Right cardiac atrium (tissue), 5 donors: ENCODE measurements around the gene RHOH. TPM values are rescaled to one million over a fixed set of nuclear protein-coding genes. Genes with fewer than 3 reads are reported as not detected.

Experiments
- ATAC-seq, 2 donors: fragments of 200-7000 bp; cut with Tn5 transposase; one replicate each; pipeline versions ENCODE4 v1.8.0 to v1.9.1; 2020; ENCODE audit warnings: moderate library complexity in 2 of 2, mild to moderate bottlenecking in 1 of 2
- DNase-seq, 3 donors: peaks; one replicate each; pipeline ENCODE4 v3.0.0-alpha.2; 2020
- H3K27ac ChIP-seq: one replicate; pipeline ENCODE4 v1.5.1; 2013; ENCODE audit warnings: mild to moderate bottlenecking, low read length, control low read depth, moderate library complexity
- H3K27me3 ChIP-seq: one replicate; pipeline ENCODE4 v1.6.1; 2013; ENCODE audit not compliant: control insufficient read depth, insufficient read depth
- H3K4me1 ChIP-seq: one replicate; pipeline ENCODE4 v1.6.1; 2013; ENCODE audit warnings: low read length; ENCODE audit not compliant: control insufficient read depth, insufficient read depth
- H3K4me3 ChIP-seq: one replicate; pipeline ENCODE4 v1.5.1; 2013; ENCODE audit warnings: low read length, control low read depth
- H3K9me3 ChIP-seq: one replicate; pipeline ENCODE4 v1.6.1; 2013; ENCODE audit warnings: low read length; ENCODE audit not compliant: control insufficient read depth
- WGBS: extraction: QIAGEN DNeasy Blood & Tissue Kit; methylation state at CpG from one replicate; pipeline ENCODE4 v1.1.7; 2013; 5-methylcytosine and 5-hydroxymethylcytosine counted together
- intact Hi-C, 4 donors: fragments of 100-400 bp; cut with DNase I; formaldehyde crosslinking; loops; one replicate each; pipeline versions ENCODE4 v1.11.0 to v1.14.0; 2022 to 2023
- polyA plus RNA-seq: library from polyadenylated mRNA; stranded (reverse); fragments of 200-250 nt; gene quantifications from one replicate; pipeline ENCODE4 v1.2.3, GENCODE V29; 2013
- total RNA-seq, 4 donors: library from RNA; stranded (reverse); fragmentation: NEBNext Ultra II Directional; extraction: Animal tissue kit (Norgen Biotek cat#: 25700); gene quantifications; one replicate each; pipeline ENCODE4 v1.2.1, GENCODE V29; 2021
- donor health status: healthy with polysubstance abuse.
- donor health status: DM: no; HTN: yes; CAD: no.
- donor health status: DM: no; HTN: no; CAD: no.
- donor health status: DM: no; HTN: yes; CAD: no; lungs with severe emphysema.
- donor health status: DM: yes; HTN: yes; CAD: no.

The RHOH gene
- total and polyA plus RNA-seq, 5 donors: 0.07 to 1.0 (median 0.37) TPM

DNA sequence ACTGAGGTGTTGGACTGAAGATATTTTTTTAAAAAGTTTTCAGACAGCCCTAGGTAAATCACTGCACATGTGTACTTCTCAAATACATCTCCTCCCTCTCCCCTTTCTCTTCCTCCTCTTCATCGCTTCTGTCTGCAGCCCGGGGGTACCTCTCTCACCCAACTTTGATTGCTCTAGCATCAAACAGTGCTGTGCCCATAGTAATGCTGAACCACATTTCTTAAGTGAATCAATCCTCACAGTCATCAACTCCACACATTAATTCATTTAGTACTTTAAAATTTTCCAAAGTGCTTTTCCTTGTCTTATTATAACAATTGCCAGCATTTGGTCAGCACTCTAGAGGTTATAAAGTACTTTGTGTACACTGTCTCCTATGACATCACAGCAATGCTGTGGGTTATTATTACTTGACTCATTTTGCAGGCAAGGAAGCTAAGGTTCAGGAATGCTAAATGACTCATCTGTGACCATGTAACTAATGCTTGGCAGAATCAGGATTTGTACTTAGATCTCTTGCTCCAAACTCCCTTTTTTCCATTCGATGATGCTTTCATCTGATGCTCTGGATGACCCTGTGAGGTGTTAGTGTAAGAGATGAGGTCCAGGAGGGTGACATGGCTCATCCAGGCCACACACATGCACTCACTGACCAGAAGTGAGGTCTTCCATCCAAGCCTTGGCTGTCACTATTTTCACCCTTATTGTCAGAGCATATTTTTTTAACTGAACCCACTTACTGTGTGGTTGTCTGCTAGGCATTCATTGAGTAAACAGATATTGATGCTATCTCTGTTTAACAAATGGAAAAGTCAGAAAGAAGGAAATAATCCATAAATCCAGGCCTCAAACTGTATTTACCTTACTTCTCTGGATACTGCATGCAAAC, 58.8 kb downstream of the RHOH start:
- H3K4me3 ChIP-seq: no peak overlapping the region
- no peak for DNase-seq
- no peaks in the 10 kb centered on the region for H3K9me3 ChIP-seq
- peak in 1 of 2 donors; percentile 59 for ATAC-seq
- intact Hi-C loops: no loop called here
- no peaks in the 10 kb centered on the region for H3K27me3 ChIP-seq
- no peaks in the 10 kb centered on the region for H3K4me1 ChIP-seq
- no peak overlapping the region for H3K27ac ChIP-seq
- 67% methylated on average over 3 of the region's 3 CpGs for WGBS

DNA sequence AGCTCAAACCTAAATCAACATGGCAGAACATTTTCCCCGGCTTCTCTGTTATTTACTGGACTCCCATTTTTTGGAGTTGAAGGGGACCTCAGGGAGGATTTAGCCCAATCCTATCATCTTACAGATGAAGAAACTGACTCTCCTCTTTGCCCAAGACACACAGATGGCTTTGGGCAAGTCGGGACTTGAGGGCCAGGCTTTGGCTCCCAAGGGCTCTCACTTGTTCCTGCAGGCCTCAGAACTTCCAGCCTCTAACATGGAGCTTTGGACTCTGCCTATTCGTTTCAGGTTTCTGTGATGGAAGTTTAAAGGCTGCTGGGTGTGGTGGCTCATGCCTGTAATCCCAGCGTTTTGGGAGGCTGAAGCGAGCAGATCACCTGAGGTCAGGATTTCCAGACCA, 59.5 kb downstream of the RHOH start:
- 90% methylated on average over 5 of the region's 5 CpGs for WGBS
- no peaks in the 10 kb centered on the region for H3K9me3 ChIP-seq
- no peak overlapping the region for H3K4me3 ChIP-seq
- intact Hi-C loops: no loop called here
- no peaks in the 10 kb centered on the region for H3K4me1 ChIP-seq
- ATAC-seq: no peak
- DNase-seq: no peak
- no peak overlapping the region for H3K27ac ChIP-seq
- no peaks in the 10 kb centered on the region for H3K27me3 ChIP-seq

- H3K9me3 ChIP-seq: no peaks in the 10 kb centered on the region
- H3K4me1 ChIP-seq: no peaks in the 10 kb centered on the region
- no peak for ATAC-seq
- no peaks in the 10 kb centered on the region for H3K27me3 ChIP-seq
- no peak for DNase-seq
- no peak overlapping the region for H3K4me3 ChIP-seq
- 92% methylated on average over 3 of the region's 3 CpGs for WGBS
- no peak overlapping the region for H3K27ac ChIP-seq
- intact Hi-C loops: no loop called here
Observed at GRCh38 chr4:40256817-40257216, 60.0 kb downstream of the RHOH start.

DNA sequence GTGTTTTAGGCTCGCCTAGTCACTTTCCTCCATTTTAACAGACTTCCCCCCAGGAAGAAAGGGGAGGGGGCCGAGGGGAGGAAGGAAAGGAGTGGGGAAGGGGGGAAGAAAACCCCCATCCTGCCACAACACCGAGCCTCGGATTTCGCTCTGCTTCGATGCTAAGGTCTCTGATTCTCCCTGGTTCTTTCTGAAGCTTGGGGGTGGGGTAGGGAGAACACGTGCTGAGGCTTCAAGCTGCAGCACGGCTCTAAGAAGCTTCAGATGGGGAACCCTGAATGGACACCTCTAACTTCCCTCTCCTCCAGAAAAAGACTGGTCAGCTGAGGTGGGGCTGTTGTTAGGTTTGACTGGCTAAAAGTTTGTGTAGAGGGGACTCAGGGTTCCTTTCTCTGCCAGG, 61.8 kb downstream of the RHOH start:
- no peaks in the 10 kb centered on the region for H3K4me1 ChIP-seq
- intact Hi-C loops: no loop called here
- no peak overlapping the region for H3K27ac ChIP-seq
- H3K4me3 ChIP-seq: no peak overlapping the region
- 52% methylated on average over 8 of the region's 8 CpGs for WGBS
- ATAC-seq (no peak), DNase-seq (no peak)
- H3K27me3 ChIP-seq: no peaks in the 10 kb centered on the region
- no peaks in the 10 kb centered on the region for H3K9me3 ChIP-seq

DNA sequence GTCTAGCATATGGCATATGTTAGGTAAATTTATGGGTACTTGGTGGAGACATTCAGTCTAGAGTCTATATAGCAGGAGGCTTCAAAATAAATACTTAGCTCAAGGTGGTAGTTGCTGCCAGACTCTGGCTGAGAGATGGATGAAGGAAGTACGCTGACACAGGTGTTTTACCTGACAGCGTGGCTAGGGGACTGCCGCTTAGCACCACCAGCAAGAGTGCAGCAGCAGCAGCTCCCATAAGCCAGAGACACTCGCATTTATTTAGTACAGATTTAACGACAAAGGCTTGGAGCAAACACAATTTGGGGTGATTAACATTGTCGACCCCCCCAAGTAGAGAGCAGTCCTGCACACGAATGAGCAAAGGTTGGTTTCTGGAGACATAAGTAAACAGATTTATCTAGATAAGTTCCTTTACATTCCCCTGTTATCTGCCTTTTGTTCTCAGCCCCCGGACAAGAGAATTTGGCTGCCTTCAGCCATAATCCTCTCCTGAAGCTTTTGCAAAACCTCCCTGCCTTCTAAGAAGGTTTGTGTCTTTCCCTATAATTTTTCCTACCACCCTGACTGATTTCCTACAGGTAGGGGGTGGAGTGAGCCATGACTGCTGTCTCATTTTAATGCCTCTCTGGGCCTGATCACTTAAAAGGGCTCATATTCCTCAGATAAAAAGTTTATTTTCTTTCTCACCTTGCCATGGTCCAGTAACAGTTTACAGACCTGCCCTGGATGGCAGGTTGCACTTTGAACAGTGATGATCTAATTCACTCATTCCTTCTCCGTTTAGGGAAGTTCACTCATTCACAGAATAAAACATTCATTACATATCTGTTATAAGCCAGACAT, 64.6 kb downstream of the RHOH start:
- WGBS: 59% methylated on average over 9 of the region's 9 CpGs
- H3K27me3 ChIP-seq: no peaks in the 10 kb centered on the region
- H3K9me3 ChIP-seq: no peaks in the 10 kb centered on the region
- ATAC-seq: no peak
- H3K4me1 ChIP-seq: no peaks in the 10 kb centered on the region
- no peak overlapping the region for H3K27ac ChIP-seq
- intact Hi-C loops: no loop called here
- no peak overlapping the region for H3K4me3 ChIP-seq
- DNase-seq: no peak

- no peak for DNase-seq
- no peak overlapping the region for H3K4me3 ChIP-seq
- intact Hi-C loops: no loop called here
- H3K27me3 ChIP-seq: no peaks in the 10 kb centered on the region
- no peaks in the 10 kb centered on the region for H3K9me3 ChIP-seq
- no peak overlapping the region for H3K27ac ChIP-seq
- H3K4me1 ChIP-seq: no peaks in the 10 kb centered on the region
- ATAC-seq: no peak
Observed at GRCh38 chr4:40262077-40262528, 65.3 kb downstream of the RHOH start.

GRCh38 chr4:40262861-40263260, 66.0 kb downstream of the RHOH start:
- intact Hi-C loops: no loop called here
- Histone ChIP-seq H3K27ac (no peak overlapping the region), H3K4me3 (no peak overlapping the region), H3K4me1 (no peaks in the 10 kb centered on the region), H3K9me3 (no peaks in the 10 kb centered on the region), H3K27me3 (no peaks in the 10 kb centered on the region)
- ATAC-seq: no peak
- 90% methylated on average over 2 of the region's 2 CpGs for WGBS
- no peak for DNase-seq

DNA sequence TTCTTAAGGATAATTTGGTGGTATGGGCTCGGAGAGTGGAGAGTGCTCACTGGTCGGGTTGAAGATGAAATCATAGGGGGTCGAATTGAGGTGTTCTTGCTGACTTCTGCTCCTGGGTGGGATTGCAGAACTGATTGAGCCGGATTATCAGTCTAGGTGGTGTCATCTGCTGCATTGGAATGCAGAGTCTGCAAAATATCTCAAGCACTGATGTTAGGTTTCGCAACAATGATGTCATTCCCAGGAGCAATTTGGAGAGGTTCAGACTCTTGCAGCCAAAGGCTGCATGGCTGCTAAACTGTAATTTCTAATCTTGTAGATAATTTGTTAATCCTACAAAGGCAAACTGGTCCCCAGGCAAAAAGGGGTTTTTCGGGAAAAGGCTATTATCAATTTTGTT, 67.7 kb downstream of the RHOH start:
- H3K27ac ChIP-seq: no peak overlapping the region
- no peaks in the 10 kb centered on the region for H3K27me3 ChIP-seq
- H3K4me3 ChIP-seq: no peak overlapping the region
- intact Hi-C loops: no loop called here
- no peaks in the 10 kb centered on the region for H3K9me3 ChIP-seq
- ATAC-seq: peak in 1 of 2 donors; percentile 64
- no peaks in the 10 kb centered on the region for H3K4me1 ChIP-seq
- no peak for DNase-seq
- 58% methylated on average over 6 of the region's 6 CpGs for WGBS

GRCh38 chr4:40264995-40265909, 68.4 kb downstream of the RHOH start:
- Histone ChIP-seq H3K4me3 (no peak overlapping the region), H3K27me3 (no peaks in the 10 kb centered on the region), H3K9me3 (no peaks in the 10 kb centered on the region), H3K4me1 (no peaks in the 10 kb centered on the region), H3K27ac (no peak overlapping the region)
- ATAC-seq (peak; percentile 41 to 71), DNase-seq (peak in 2 of 3 donors; percentile 69 to 73)
- intact Hi-C loops: no loop called here
- 55% methylated on average over 15 of the region's 15 CpGs for WGBS

DNA sequence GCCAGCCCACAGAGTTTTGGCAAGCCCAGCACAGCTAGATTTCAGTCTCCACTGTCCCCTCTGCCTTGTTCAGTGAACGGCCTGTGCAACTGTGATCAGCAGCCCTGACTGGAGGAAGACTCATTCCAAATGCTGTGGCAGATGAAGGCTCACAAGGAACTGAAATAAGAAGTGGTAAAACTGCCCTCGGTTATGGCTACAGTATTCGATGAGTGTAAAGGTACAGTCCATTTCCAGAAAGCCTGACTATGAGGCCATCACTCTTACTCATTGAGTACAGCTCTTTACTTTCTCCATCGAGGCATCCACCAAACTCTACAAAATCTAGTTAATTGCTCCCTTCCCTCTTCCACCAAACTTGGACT, 69.1 kb downstream of the RHOH start:
- Histone ChIP-seq H3K4me3 (no peak overlapping the region), H3K27me3 (no peaks in the 10 kb centered on the region), H3K4me1 (no peaks in the 10 kb centered on the region), H3K9me3 (no peaks in the 10 kb centered on the region), H3K27ac (no peak overlapping the region)
- intact Hi-C loops: no loop called here
- ATAC-seq (no peak), DNase-seq (no peak)
- 87% methylated on average over 4 of the region's 4 CpGs for WGBS
